Measurements from ENCODE around the gene IRF2BP2.

The IRF2BP2 gene

GRCh38 chr1:234612352-234613127, 2.6 kb upstream of the IRF2BP2 start:
- peak; percentile 98 for DNase-seq

- no peak for DNase-seq
Measured at GRCh38 chr1:234611847-234612351, 1.9 kb upstream of the IRF2BP2 start.

GRCh38 chr1:234611225-234611846, 1.4 kb upstream of the IRF2BP2 start:
- DNase-seq: peak; percentile 95

- peak; percentile 97 for DNase-seq
Measured at GRCh38 chr1:234610666-234611224, 767 bp upstream of the IRF2BP2 start.

GRCh38 chr1:234609691-234610042, 311 bp downstream of the IRF2BP2 start:
- DNase-seq: no peak

GRCh38 chr1:234608911-234609690, 877 bp downstream of the IRF2BP2 start:
- DNase-seq: peak; percentile 72

- peak; percentile 93 for DNase-seq
Measured at GRCh38 chr1:234608025-234608910, 1.7 kb downstream of the IRF2BP2 start.

- DNase-seq: peak; percentile 71
Measured at GRCh38 chr1:234607109-234608024, 2.6 kb downstream of the IRF2BP2 start.

- DNase-seq: no peak
Measured at GRCh38 chr1:234606784-234607108, 3.2 kb downstream of the IRF2BP2 start.

- DNase-seq: peak; percentile 87
Measured at GRCh38 chr1:234605983-234606783, 3.8 kb downstream of the IRF2BP2 start.

GRCh38 chr1:234605399-234605982, 4.5 kb downstream of the IRF2BP2 start:
- no peak for DNase-seq

- peak; percentile 95 for DNase-seq
Measured at GRCh38 chr1:234604495-234605398, 5.2 kb downstream of the IRF2BP2 start.

GRCh38 chr1:234603221-234604204, 6.5 kb downstream of the IRF2BP2 start:
- peak; percentile 95 for DNase-seq

- peak; percentile 90 for DNase-seq
Measured at GRCh38 chr1:234602334-234603220, 7.4 kb downstream of the IRF2BP2 start.

GRCh38 chr1:234601301-234602017, 8.5 kb downstream of the IRF2BP2 start:
- peak; percentile 88 for DNase-seq
